K562 (cell line): ENCODE data around the gene POPDC3. TPM values are rescaled to one million over a fixed set of nuclear protein-coding genes. Genes with fewer than 3 reads are reported as not detected.

Experiments used
- ATAC-seq: fragments of 200-7000 bp; cut with Tn5 transposase; 3 replicates; pipeline ENCODE4 v1.9.1; 2020; ENCODE audit warnings: moderate library complexity
- BruUV-seq: library from RNA; stranded (reverse); fragments of 400-500 nt; replicated peaks from 2 replicates; lab custom pipeline; 2021; lab: Mats Ljungman, UMichigan
- CTCF ChIA-PET: fragments of 300-600 bp; formaldehyde crosslinking; extraction: SDS; loops from one replicate; lab custom pipeline; 2021; ENCODE audit warnings: low intra/inter-chr PET ratio; lab: Yijun Ruan, JAX
- POLR2A ChIA-PET: fragments of 300-600, 350-650 bp; sonication (Branson Sonifier 250); formaldehyde crosslinking; extraction: SDS; loops from one replicate; lab custom pipeline; 2021; ENCODE audit warnings: antibody characterized with exemption, inconsistent platforms; lab: Yijun Ruan, JAX
- DNase-seq, 4 experiments: peaks; one replicate each; pipeline versions ENCODE4 v3.0.0 to v3.0.0-alpha.2; 2011 to 2018; ENCODE audit warnings: low spot score in 3 of 4, mixed read lengths in 3 of 4; ENCODE audit errors: extremely low read depth in 1 of 4
- FAIRE-seq: peaks from 2 replicates; lab custom pipeline; 2011; peaks lifted over from hg19 to GRCh38; lab: Jason Lieb, UNC
- H2AFZ ChIP-seq: 2 replicates; pipeline ENCODE4 v1.6.0; 2011; ENCODE audit warnings: low read depth, low read length, control low read depth, inconsistent platforms
- H3K27ac ChIP-seq: fragments of 200-600 bp; 3 replicates; pipeline ENCODE4 v1.8.0; 2011; ENCODE audit warnings: low read depth, mild to moderate bottlenecking, control low read depth, inconsistent platforms, low read length, moderate library complexity, mixed read lengths; ENCODE audit errors: extremely low read depth
- H3K27me3 ChIP-seq, 2 experiments: fragments of 300-600 bp in 1 of 2; 2 replicates in 1 of 2; 3 replicates in 1 of 2; pipeline versions ENCODE4 v1.6.0 to v1.8.0; 2011; ENCODE audit warnings: inconsistent platforms in 2 of 2, low read length in 2 of 2, mild to moderate bottlenecking in 1 of 2, mixed read lengths in 1 of 2, moderate library complexity in 1 of 2; ENCODE audit not compliant: control insufficient read depth in 2 of 2, insufficient read depth in 2 of 2
- H3K36me3 ChIP-seq: fragments of 300-600 bp; 3 replicates; pipeline ENCODE4 v1.8.0; 2011; ENCODE audit warnings: mild to moderate bottlenecking, low read length, inconsistent platforms; ENCODE audit not compliant: control insufficient read depth, insufficient read depth
- H3K4me1 ChIP-seq, 2 experiments: fragments of 200-600 bp in 1 of 2; replicated peaks in 1 of 2; 2 replicates in 1 of 2; 3 replicates in 1 of 2; pipeline versions ENCODE4 v1.5.1 to v1.8.0; 2011; ENCODE audit warnings: inconsistent platforms in 2 of 2, low read length in 2 of 2, mild to moderate bottlenecking in 1 of 2, mixed read lengths in 1 of 2, moderate library complexity in 1 of 2; ENCODE audit not compliant: control insufficient read depth in 2 of 2, insufficient read depth in 2 of 2
- H3K4me2 ChIP-seq: 2 replicates; pipeline ENCODE4 v1.6.1; 2011; ENCODE audit warnings: low read length, control low read depth, inconsistent platforms, mixed read lengths; ENCODE audit not compliant: insufficient read depth
- H3K4me3 ChIP-seq: fragments of 200-600 bp; sonication (generic), shearing (Covaris generic); 2 replicates; pipeline ENCODE4 v1.5.1; 2016; ENCODE audit warnings: control low read depth, inconsistent platforms
- H3K79me2 ChIP-seq: fragments of 200-600 bp; 3 replicates; pipeline ENCODE4 v1.8.0; 2011; ENCODE audit warnings: low read length, inconsistent platforms; ENCODE audit not compliant: control insufficient read depth, insufficient read depth
- H3K9ac ChIP-seq, 2 experiments: 2 replicates each; pipeline versions ENCODE4 v1.6.0 to v1.6.1; 2011; ENCODE audit warnings: low read depth in 2 of 2, low read length in 2 of 2, control low read depth in 1 of 2, inconsistent platforms in 1 of 2, mild to moderate bottlenecking in 1 of 2, mixed read lengths in 1 of 2; ENCODE audit not compliant: insufficient read depth in 1 of 2
- H3K9me1 ChIP-seq: one replicate; pipeline ENCODE4 v1.6.0; 2011; ENCODE audit warnings: inconsistent platforms, mild to moderate bottlenecking, low read length, moderate library complexity; ENCODE audit not compliant: control insufficient read depth, insufficient read depth
- H3K9me3 ChIP-seq: replicated peaks from 2 replicates; pipeline ENCODE4 v1.5.1; 2011; ENCODE audit warnings: low read depth, low read length, inconsistent platforms; ENCODE audit not compliant: control insufficient read depth, insufficient read depth
- H4K20me1 ChIP-seq: replicated peaks from 2 replicates; pipeline ENCODE4 v1.6.1; 2011; ENCODE audit warnings: low read length, inconsistent platforms, mixed read lengths; ENCODE audit not compliant: control insufficient read depth, insufficient read depth
- C11orf30 ChIP-seq: fragments of 450-650 bp; IDR thresholded peaks from 2 replicates; pipeline ENCODE4 v1.6.1; 2016; ENCODE audit warnings: low read depth, mild to moderate bottlenecking
- HNRNPK ChIP-seq: fragments of 200-400 bp; formaldehyde crosslinking; IDR thresholded peaks from one replicate; pipeline ENCODE4 v1.6.1; 2018; ENCODE audit warnings: mild to moderate bottlenecking, low read depth, low read length; ENCODE audit not compliant: poor library complexity, severe bottlenecking
- NCOR1 ChIP-seq: fragments of 450-650 bp; IDR thresholded peaks from 2 replicates; pipeline ENCODE4 v1.6.1; 2016; ENCODE audit warnings: mild to moderate bottlenecking, moderate library complexity
- PCBP1 ChIP-seq: fragments of 200-400 bp; formaldehyde crosslinking; IDR thresholded peaks from 2 replicates; pipeline ENCODE4 v1.6.1; 2018; ENCODE audit warnings: mild to moderate bottlenecking, low read depth, low read length; ENCODE audit not compliant: poor library complexity, severe bottlenecking
- SRSF9 ChIP-seq: fragments of 200-400 bp; formaldehyde crosslinking; IDR thresholded peaks from 2 replicates; pipeline ENCODE4 v1.6.1; 2017; ENCODE audit warnings: low read depth, low read length, borderline replicate concordance
- ZC3H11A ChIP-seq: IDR thresholded peaks from 2 replicates; pipeline ENCODE4 v1.6.1; 2012; ENCODE audit warnings: low read depth, low read length, improper control_type of control experiment
- WGBS: fragments of 100-300 bp; shearing (Covaris generic); methylation state at CpG from one replicate; pipeline ENCODE4 v1.1.6; 2016; ENCODE audit warnings: low coverage, mixed read lengths; ENCODE audit not compliant: insufficient coverage; ENCODE audit errors: missing lambda C conversion rate; 5-methylcytosine and 5-hydroxymethylcytosine counted together
- in situ Hi-C: fragments of 300-500 bp; cut with MboI; formaldehyde crosslinking; loops from 4 replicates; pipeline ENCODE4 v1.15.0; 2018; ENCODE audit warnings: inconsistent platforms, mixed read lengths
- intact Hi-C: fragments of 100-400 bp; cut with micrococcal nuclease; formaldehyde crosslinking; loops from 2 replicates; pipeline ENCODE4 v1.14.2; 2022
- polyA plus RNA-seq, 8 experiments: library from polyadenylated mRNA; depleted of rRNA in 4 of 8; stranded (reverse) in 5 of 8; unstranded in 3 of 8; fragments of >200 nt; fragmentation: Nextera tagmentation in 2 of 8; fragmentation: Illumina TruSeq in 1 of 8; extraction: Ambion mirVana in 2 of 8; extraction: Trizol in 1 of 8; gene quantifications; 2 replicates each; pipeline versions ENCODE4 v1.2.1 to v1.2.3, GENCODE V29; 2011 to 2014; ENCODE audit warnings: inconsistent platforms in 1 of 8, missing spikeins in 1 of 8
- total RNA-seq, 7 experiments: library from RNA; depleted of rRNA in 6 of 7; stranded (reverse); fragments of >200 nt in 6 of 7; fragmentation: Illumina TruSeq in 2 of 7; extraction: Trizol in 2 of 7; gene quantifications; 2 replicates each; pipeline versions ENCODE4 v1.2.1 to v1.2.3, GENCODE V29; 2011 to 2021; ENCODE audit warnings: low replicate concordance in 1 of 7
- TF ChIP-seq, protein P1 (sequence below): sonication (generic); formaldehyde crosslinking; IDR thresholded peaks from 2 replicates; pipeline ENCODE4 v1.8.0; 2023; ENCODE audit warnings: mild to moderate bottlenecking, missing genetic modification reagents
- TF ChIP-seq, protein P2 (sequence below), 2 experiments: fragments of 450-650 bp; conservative IDR thresholded peaks; 2 replicates each; pipeline ENCODE4 v1.6.1; 2017; ENCODE audit warnings: mild to moderate bottlenecking in 2 of 2, moderate library complexity in 2 of 2
- TF ChIP-seq, protein P3 (sequence below): fragments of 450-650 bp; IDR thresholded peaks from 2 replicates; pipeline ENCODE4 v1.6.1; 2017; ENCODE audit warnings: antibody characterized with exemption, mild to moderate bottlenecking
- TF ChIP-seq, protein P4 (sequence below): fragments of 450-650 bp; IDR thresholded peaks from 2 replicates; pipeline ENCODE4 v1.6.1; 2016; ENCODE audit warnings: missing biosample characterization, missing genetic modification characterization

POPDC3 gene
- total and polyA plus RNA-seq, 9 of the 15 experiments (the other 6 are each of a cell fraction or from before 2014, with no cell fraction given): 4.0 to 11.8 (median 5.4) TPM

DNA sequence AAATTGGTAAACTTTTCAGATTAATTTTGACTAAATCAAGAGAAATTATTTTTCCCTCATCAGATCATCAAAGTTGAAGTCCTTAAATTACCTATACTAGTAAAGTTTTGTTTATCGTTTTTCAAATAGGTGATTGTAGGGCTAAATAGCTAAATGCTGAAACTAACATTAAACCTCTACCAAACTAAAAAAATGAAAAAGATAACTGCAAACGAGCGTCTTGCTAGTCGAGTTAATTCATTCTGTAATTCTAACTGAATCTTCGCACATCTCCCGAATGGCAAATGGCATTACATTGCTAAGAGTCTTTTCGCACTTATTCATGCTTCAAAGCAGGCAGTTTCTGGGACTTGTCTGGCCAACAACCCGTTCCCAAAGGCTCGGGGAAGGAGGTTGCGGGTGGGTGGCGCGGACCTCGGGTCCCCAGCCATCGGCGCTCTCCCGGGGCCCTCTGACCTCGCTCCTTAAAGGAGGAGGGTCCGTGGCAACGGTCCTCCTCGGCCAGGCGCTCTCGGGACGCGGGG is 43.8 kb downstream of the POPDC3 start:
- DNase-seq: no peak
- H3K9ac ChIP-seq: 0 out of 4 replicates have a peak overlapping the region, but pooled peaks of 1 of the 2 experiments have one; percentile 23
- H3K4me3 ChIP-seq: no peak overlapping the region
- H4K20me1 ChIP-seq: no peaks in the 10 kb centered on the region
- H3K36me3 ChIP-seq: no peaks in the 10 kb centered on the region
- POLR2A ChIA-PET: no interaction called here
- no peak for FAIRE-seq
- WGBS: 19% methylated on average over 24 of the region's 24 CpGs
- no peaks in the 10 kb centered on the region for H3K9me1 ChIP-seq
- H3K27me3 ChIP-seq: peaks cover 6 to 24% of the 10 kb centered on the region in 2 experiments; a peak in 4 of 5 replicates
- intact Hi-C loops: no loop called here
- H3K27ac ChIP-seq: no peak overlapping the region
- BruUV-seq: no TSS peak
- no peaks in the 10 kb centered on the region for H3K79me2 ChIP-seq
- H3K4me1 ChIP-seq: peaks cover 0 to 16% of the 10 kb centered on the region in 2 experiments; a peak in 2 of 5 replicates
- ATAC-seq: no peak
- no peak overlapping the region for H3K4me2 ChIP-seq
- CTCF ChIA-PET: no interaction called here
- no peak overlapping the region for H2AFZ ChIP-seq
- in situ Hi-C loops: no loop called here
- no peaks in the 10 kb centered on the region for H3K9me3 ChIP-seq
- TF ChIP-seq HNRNPK: no peak
- no peak for TF ChIP-seq PCBP1
- no peak for TF ChIP-seq ZC3H11A
- TF ChIP-seq SRSF9: no peak
- TF ChIP-seq C11orf30: no peak
- TF ChIP-seq, protein P1, sequence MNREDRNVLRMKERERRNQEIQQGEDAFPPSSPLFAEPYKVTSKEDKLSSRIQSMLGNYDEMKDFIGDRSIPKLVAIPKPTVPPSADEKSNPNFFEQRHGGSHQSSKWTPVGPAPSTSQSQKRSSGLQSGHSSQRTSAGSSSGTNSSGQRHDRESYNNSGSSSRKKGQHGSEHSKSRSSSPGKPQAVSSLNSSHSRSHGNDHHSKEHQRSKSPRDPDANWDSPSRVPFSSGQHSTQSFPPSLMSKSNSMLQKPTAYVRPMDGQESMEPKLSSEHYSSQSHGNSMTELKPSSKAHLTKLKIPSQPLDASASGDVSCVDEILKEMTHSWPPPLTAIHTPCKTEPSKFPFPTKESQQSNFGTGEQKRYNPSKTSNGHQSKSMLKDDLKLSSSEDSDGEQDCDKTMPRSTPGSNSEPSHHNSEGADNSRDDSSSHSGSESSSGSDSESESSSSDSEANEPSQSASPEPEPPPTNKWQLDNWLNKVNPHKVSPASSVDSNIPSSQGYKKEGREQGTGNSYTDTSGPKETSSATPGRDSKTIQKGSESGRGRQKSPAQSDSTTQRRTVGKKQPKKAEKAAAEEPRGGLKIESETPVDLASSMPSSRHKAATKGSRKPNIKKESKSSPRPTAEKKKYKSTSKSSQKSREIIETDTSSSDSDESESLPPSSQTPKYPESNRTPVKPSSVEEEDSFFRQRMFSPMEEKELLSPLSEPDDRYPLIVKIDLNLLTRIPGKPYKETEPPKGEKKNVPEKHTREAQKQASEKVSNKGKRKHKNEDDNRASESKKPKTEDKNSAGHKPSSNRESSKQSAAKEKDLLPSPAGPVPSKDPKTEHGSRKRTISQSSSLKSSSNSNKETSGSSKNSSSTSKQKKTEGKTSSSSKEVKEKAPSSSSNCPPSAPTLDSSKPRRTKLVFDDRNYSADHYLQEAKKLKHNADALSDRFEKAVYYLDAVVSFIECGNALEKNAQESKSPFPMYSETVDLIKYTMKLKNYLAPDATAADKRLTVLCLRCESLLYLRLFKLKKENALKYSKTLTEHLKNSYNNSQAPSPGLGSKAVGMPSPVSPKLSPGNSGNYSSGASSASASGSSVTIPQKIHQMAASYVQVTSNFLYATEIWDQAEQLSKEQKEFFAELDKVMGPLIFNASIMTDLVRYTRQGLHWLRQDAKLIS (CRISPR knock-in tag): no peak
- no peak for TF ChIP-seq NCOR1
- TF ChIP-seq, protein P2, sequence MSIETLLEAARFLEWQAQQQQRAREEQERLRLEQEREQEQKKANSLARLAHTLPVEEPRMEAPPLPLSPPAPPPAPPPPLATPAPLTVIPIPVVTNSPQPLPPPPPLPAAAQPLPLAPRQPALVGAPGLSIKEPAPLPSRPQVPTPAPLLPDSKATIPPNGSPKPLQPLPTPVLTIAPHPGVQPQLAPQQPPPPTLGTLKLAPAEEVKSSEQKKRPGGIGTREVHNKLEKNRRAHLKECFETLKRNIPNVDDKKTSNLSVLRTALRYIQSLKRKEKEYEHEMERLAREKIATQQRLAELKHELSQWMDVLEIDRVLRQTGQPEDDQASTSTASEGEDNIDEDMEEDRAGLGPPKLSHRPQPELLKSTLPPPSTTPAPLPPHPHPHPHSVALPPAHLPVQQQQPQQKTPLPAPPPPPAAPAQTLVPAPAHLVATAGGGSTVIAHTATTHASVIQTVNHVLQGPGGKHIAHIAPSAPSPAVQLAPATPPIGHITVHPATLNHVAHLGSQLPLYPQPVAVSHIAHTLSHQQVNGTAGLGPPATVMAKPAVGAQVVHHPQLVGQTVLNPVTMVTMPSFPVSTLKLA (conservative IDR thresholded peaks at IDR 0.05): no peak
- TF ChIP-seq, protein P3, sequence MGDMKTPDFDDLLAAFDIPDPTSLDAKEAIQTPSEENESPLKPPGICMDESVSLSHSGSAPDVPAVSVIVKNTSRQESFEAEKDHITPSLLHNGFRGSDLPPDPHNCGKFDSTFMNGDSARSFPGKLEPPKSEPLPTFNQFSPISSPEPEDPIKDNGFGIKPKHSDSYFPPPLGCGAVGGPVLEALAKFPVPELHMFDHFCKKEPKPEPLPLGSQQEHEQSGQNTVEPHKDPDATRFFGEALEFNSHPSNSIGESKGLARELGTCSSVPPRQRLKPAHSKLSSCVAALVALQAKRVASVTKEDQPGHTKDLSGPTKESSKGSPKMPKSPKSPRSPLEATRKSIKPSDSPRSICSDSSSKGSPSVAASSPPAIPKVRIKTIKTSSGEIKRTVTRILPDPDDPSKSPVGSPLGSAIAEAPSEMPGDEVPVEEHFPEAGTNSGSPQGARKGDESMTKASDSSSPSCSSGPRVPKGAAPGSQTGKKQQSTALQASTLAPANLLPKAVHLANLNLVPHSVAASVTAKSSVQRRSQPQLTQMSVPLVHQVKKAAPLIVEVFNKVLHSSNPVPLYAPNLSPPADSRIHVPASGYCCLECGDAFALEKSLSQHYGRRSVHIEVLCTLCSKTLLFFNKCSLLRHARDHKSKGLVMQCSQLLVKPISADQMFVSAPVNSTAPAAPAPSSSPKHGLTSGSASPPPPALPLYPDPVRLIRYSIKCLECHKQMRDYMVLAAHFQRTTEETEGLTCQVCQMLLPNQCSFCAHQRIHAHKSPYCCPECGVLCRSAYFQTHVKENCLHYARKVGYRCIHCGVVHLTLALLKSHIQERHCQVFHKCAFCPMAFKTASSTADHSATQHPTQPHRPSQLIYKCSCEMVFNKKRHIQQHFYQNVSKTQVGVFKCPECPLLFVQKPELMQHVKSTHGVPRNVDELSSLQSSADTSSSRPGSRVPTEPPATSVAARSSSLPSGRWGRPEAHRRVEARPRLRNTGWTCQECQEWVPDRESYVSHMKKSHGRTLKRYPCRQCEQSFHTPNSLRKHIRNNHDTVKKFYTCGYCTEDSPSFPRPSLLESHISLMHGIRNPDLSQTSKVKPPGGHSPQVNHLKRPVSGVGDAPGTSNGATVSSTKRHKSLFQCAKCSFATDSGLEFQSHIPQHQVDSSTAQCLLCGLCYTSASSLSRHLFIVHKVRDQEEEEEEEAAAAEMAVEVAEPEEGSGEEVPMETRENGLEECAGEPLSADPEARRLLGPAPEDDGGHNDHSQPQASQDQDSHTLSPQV: no peak
- TF ChIP-seq, protein P4, sequence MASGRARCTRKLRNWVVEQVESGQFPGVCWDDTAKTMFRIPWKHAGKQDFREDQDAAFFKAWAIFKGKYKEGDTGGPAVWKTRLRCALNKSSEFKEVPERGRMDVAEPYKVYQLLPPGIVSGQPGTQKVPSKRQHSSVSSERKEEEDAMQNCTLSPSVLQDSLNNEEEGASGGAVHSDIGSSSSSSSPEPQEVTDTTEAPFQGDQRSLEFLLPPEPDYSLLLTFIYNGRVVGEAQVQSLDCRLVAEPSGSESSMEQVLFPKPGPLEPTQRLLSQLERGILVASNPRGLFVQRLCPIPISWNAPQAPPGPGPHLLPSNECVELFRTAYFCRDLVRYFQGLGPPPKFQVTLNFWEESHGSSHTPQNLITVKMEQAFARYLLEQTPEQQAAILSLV (tag): no peak
